HEK293T (cell line): Measurements from ENCODE around the gene FER.
"Not testable (repeated sequence)": the region's sequence is repeated elsewhere in the genome, so short reads cannot be mapped to it uniquely, and the experiment has no call there.

Experiments used
- CTCF ChIA-PET: fragments of 350-600 bp; formaldehyde crosslinking; extraction: SDS; loops from one replicate; lab custom pipeline; 2021; ENCODE audit warnings: antibody characterized with exemption, inconsistent platforms; lab: Yijun Ruan, JAX
- POLR2A ChIA-PET: fragments of 350-600 bp; formaldehyde crosslinking; extraction: SDS; loops from one replicate; lab custom pipeline; 2020; ENCODE audit warnings: antibody characterized with exemption, inconsistent platforms; lab: Yijun Ruan, JAX
- DNase-seq: peaks from one replicate; pipeline ENCODE4 v3.0.0; 2012; ENCODE audit warnings: mixed read lengths; ENCODE audit errors: extremely low spot score
- ARNT ChIP-seq: fragments of 450-650 bp; IDR thresholded peaks from 2 replicates; pipeline ENCODE4 v1.6.1; 2017; ENCODE audit warnings: mild to moderate bottlenecking
- BHLHE40 ChIP-seq: fragments of 450-650 bp; IDR thresholded peaks from 2 replicates; pipeline ENCODE4 v1.6.1; 2016; ENCODE audit warnings: mild to moderate bottlenecking, moderate library complexity, borderline replicate concordance
- CTBP1 ChIP-seq: fragments of 450-650 bp; IDR thresholded peaks from 2 replicates; pipeline ENCODE4 v1.6.1; 2016; ENCODE audit warnings: borderline replicate concordance
- ELF4 ChIP-seq: fragments of 450-650 bp; IDR thresholded peaks from 2 replicates; pipeline ENCODE4 v1.6.1; 2017; ENCODE audit warnings: antibody characterized with exemption
- FOXA1 ChIP-seq: fragments of 450-650 bp; IDR thresholded peaks from 2 replicates; pipeline ENCODE4 v1.6.1; 2016; ENCODE audit warnings: mild to moderate bottlenecking
- FOXK2 ChIP-seq: fragments of 450-650 bp; IDR thresholded peaks from 2 replicates; pipeline ENCODE4 v1.6.1; 2016; ENCODE audit warnings: mild to moderate bottlenecking
- FOXM1 ChIP-seq: fragments of 450-650 bp; IDR thresholded peaks from 2 replicates; pipeline ENCODE4 v1.6.1; 2017; ENCODE audit warnings: mild to moderate bottlenecking, borderline replicate concordance
- HDGF ChIP-seq: fragments of 450-650 bp; IDR thresholded peaks from 2 replicates; pipeline ENCODE4 v1.6.1; 2017; ENCODE audit warnings: antibody characterized with exemption, borderline replicate concordance
- L3MBTL2 ChIP-seq: fragments of 450-650 bp; conservative IDR thresholded peaks from 2 replicates; pipeline ENCODE4 v1.6.1; 2016; ENCODE audit warnings: mild to moderate bottlenecking
- LEF1 ChIP-seq: fragments of 450-650 bp; IDR thresholded peaks from 2 replicates; pipeline ENCODE4 v1.6.1; 2017; ENCODE audit warnings: mild to moderate bottlenecking, borderline replicate concordance
- NFRKB ChIP-seq: fragments of 450-650 bp; IDR thresholded peaks from 2 replicates; pipeline ENCODE4 v1.6.1; 2016; ENCODE audit warnings: mild to moderate bottlenecking, moderate library complexity
- PKNOX1 ChIP-seq: fragments of 450-650 bp; IDR thresholded peaks from 2 replicates; pipeline ENCODE4 v1.6.1; 2016
- SP1 ChIP-seq: fragments of 450-650 bp; IDR thresholded peaks from 2 replicates; pipeline ENCODE4 v1.6.1; 2017
- SUZ12 ChIP-seq: fragments of 450-650 bp; IDR thresholded peaks from 2 replicates; pipeline ENCODE4 v1.6.1; 2016; ENCODE audit warnings: mild to moderate bottlenecking
- TARDBP ChIP-seq: fragments of 450-650 bp; IDR thresholded peaks from 2 replicates; pipeline ENCODE4 v1.6.1; 2016
- ZNF384 ChIP-seq: fragments of 450-650 bp; IDR thresholded peaks from 2 replicates; pipeline ENCODE4 v1.6.1; 2016

The FER gene

GRCh38 chr5:108747774-108748400 lies at the start of gene FER:
FER (plus strand) TSS chr5:108747897; CDS start chr5:108798183, 50,286 bp downstream.
- ChIA-PET POLR2A (interaction anchor here (0.8 to 4.1 kb wide), 11 partner anchors 10 to 662 kb away, joined by 3 to 50 read pairs (median 4); partner anchors contain the start of gene PJA2), CTCF (no interaction called here)
- TF ChIP-seq ELF4 (no peak), HDGF (no peak), CTBP1 (no peak), FOXM1 (no peak), BHLHE40 (no peak), TARDBP (no peak), SP1 (no peak), PKNOX1 (no peak), NFRKB (no peak), FOXA1 (no peak), ZNF384 (no peak), FOXK2 (no peak), ARNT (no peak)
- DNase-seq: peak; percentile 23

GRCh38 chr5:108700388-108700787 lies 47.3 kb upstream of the FER start:
- CTCF ChIA-PET: interaction anchor here (0.6 kb wide), 2 partner anchors 17 to 72 kb away, joined by 3 to 4 read pairs; no protein-coding TSS in a partner anchor
- POLR2A ChIA-PET, DNase-seq: not testable (repeated sequence)
- TF ChIP-seq ZNF384: peak; percentile 23; the same call in 1 of the 2 replicates

GRCh38 chr5:108700930-108701329 lies 46.8 kb upstream of the FER start:
- no peak for TF ChIP-seq LEF1
- TF ChIP-seq ELF4: no peak
- POLR2A ChIA-PET: no interaction called here
- no peak for DNase-seq
- CTCF ChIA-PET: interaction anchor here (0.6 kb wide), 2 partner anchors 16 to 71 kb away, joined by 3 to 4 read pairs; no protein-coding TSS in a partner anchor

- ChIA-PET POLR2A (interaction anchor here (1.0 to 1.3 kb wide), 2 partner anchors 25 to 46 kb away, joined by 4 read pairs; no protein-coding TSS in a partner anchor), CTCF (no interaction called here)
- DNase-seq: no peak
- TF ChIP-seq ARNT (no peak), LEF1 (no peak), CTBP1 (no peak), BHLHE40 (no peak), L3MBTL2 (no peak), TARDBP (no peak), SP1 (no peak), ZNF384 (no peak), SUZ12 (no peak), NFRKB (no peak), FOXM1 (no peak), ELF4 (no peak), FOXA1 (no peak), FOXK2 (no peak), HDGF (no peak), PKNOX1 (no peak)
Observed at GRCh38 chr5:108702546-108702945, 45.2 kb upstream of the FER start.

- TF ChIP-seq PKNOX1: no peak
- no peak for TF ChIP-seq L3MBTL2
- no peak for TF ChIP-seq ZNF384
- no peak for TF ChIP-seq TARDBP
- TF ChIP-seq SP1: no peak
- TF ChIP-seq FOXM1: no peak
- no peak for TF ChIP-seq SUZ12
- no peak for TF ChIP-seq FOXA1
- no peak for TF ChIP-seq FOXK2
- TF ChIP-seq ARNT: no peak
- no peak for TF ChIP-seq BHLHE40
- TF ChIP-seq HDGF: no peak
- TF ChIP-seq ELF4: no peak
- no peak for DNase-seq
- POLR2A ChIA-PET: interaction anchor here (1.0 to 1.3 kb wide), 2 partner anchors 24 to 45 kb away, joined by 4 read pairs; no protein-coding TSS in a partner anchor
- CTCF ChIA-PET: no interaction called here
Observed at GRCh38 chr5:108703313-108703712, 44.4 kb upstream of the FER start.

GRCh38 chr5:108707141-108707540 lies 40.6 kb upstream of the FER start:
- TF ChIP-seq CTBP1 (no peak), FOXK2 (no peak), FOXA1 (no peak)
- ChIA-PET CTCF (no interaction called here), POLR2A (interaction anchor here (0.9 kb wide), 1 partner anchor 21 kb away, joined by 5 read pairs; no protein-coding TSS in a partner anchor)
- DNase-seq: no peak

GRCh38 chr5:108711898-108712297 lies 35.8 kb upstream of the FER start:
- TF ChIP-seq SUZ12: no peak
- TF ChIP-seq NFRKB: no peak
- POLR2A ChIA-PET: no interaction called here
- CTCF ChIA-PET: interaction anchor here (0.7 kb wide), 1 partner anchor 93 kb away, joined by 3 read pairs; no protein-coding TSS in a partner anchor
- no peak for DNase-seq
